SK-N-SH (cell line): ENCODE data around the gene MAST4.

ENCODE experiments used
- CHD2 ChIP-seq: fragments of 150-350 bp; IDR thresholded peaks from 2 replicates; pipeline ENCODE4 v1.6.1; 2018; ENCODE audit warnings: low read length; ENCODE audit not compliant: partially characterized antibody
- EP300 ChIP-seq, 2 experiments: IDR thresholded peaks; 2 replicates each; pipeline versions ENCODE4 v1.4.0 to v1.6.1; 2012; ENCODE audit warnings: borderline replicate concordance in 1 of 2, low read depth in 1 of 2, low read length in 1 of 2
- EZH2phosphoT487 ChIP-seq: fragments of 200-600 bp; sonication (generic); IDR thresholded peaks from 2 replicates; pipeline ENCODE4 v1.6.1; 2017; ENCODE audit warnings: low read depth, mixed run types, mild to moderate bottlenecking, antibody characterized with exemption, moderate library complexity, borderline replicate concordance
- GABPA ChIP-seq: IDR thresholded peaks from 2 replicates; pipeline ENCODE4 v1.4.0; 2012; ENCODE audit warnings: low read depth, mild to moderate bottlenecking
- MXI1 ChIP-seq: IDR thresholded peaks from 2 replicates; pipeline ENCODE4 v1.6.1; 2012; ENCODE audit warnings: mild to moderate bottlenecking, low read depth, low read length, improper control_type of control experiment
- NRF1 ChIP-seq: IDR thresholded peaks from 2 replicates; pipeline ENCODE4 v1.6.1; 2012; ENCODE audit warnings: low read depth, mild to moderate bottlenecking, low read length
- SMC3 ChIP-seq: IDR thresholded peaks from 2 replicates; pipeline ENCODE4 v1.6.1; 2012; ENCODE audit warnings: low read depth, low read length, improper control_type of control experiment
- TCF12 ChIP-seq: IDR thresholded peaks from 2 replicates; pipeline ENCODE4 v1.4.0; 2012
- TF ChIP-seq, protein P1 (sequence below): fragments of 200-600 bp; sonication (generic); IDR thresholded peaks from 2 replicates; pipeline ENCODE4 v1.6.1; 2017; ENCODE audit warnings: antibody characterized with exemption, mild to moderate bottlenecking, moderate library complexity

DNA sequence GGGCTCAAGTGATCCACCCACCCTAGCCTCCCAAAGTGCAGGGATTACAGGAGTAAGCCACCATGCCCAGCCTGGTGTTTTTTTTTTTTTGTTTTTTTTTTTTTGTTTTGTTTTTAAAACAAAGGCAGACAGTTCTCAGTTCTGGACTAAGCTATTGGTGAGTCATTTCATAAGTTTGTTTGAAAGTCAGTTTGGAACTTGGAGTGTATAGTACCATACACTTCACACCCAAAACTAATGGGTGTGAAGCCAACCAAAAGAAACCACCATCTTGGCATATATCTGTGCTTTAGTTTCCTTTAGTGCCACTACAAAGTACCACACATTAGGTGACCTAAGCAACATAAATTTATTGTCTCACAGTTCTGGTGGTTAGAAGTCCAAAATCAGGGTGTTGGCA lies 13.4 kb downstream of the MAST4 start:
- TF ChIP-seq, protein P1, sequence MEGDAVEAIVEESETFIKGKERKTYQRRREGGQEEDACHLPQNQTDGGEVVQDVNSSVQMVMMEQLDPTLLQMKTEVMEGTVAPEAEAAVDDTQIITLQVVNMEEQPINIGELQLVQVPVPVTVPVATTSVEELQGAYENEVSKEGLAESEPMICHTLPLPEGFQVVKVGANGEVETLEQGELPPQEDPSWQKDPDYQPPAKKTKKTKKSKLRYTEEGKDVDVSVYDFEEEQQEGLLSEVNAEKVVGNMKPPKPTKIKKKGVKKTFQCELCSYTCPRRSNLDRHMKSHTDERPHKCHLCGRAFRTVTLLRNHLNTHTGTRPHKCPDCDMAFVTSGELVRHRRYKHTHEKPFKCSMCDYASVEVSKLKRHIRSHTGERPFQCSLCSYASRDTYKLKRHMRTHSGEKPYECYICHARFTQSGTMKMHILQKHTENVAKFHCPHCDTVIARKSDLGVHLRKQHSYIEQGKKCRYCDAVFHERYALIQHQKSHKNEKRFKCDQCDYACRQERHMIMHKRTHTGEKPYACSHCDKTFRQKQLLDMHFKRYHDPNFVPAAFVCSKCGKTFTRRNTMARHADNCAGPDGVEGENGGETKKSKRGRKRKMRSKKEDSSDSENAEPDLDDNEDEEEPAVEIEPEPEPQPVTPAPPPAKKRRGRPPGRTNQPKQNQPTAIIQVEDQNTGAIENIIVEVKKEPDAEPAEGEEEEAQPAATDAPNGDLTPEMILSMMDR, result no peak
- no peak for TF ChIP-seq MXI1
- no peak for TF ChIP-seq EP300 (IDR thresholded peaks at IDR 0.05; ENCODE audit: borderline replicate concordance in 1 of 2, low read depth in 1 of 2, low read length in 1 of 2)
- TF ChIP-seq EZH2phosphoT487, result no peak
- TF ChIP-seq NRF1, result no peak
- no peak for TF ChIP-seq CHD2
- TF ChIP-seq GABPA, result no peak
- no peak for TF ChIP-seq SMC3
- TF ChIP-seq TCF12, result no peak
